NT2/D1 (cell line): Measurements from ENCODE around the gene KDM1B.
"Not testable (repeated sequence)": the region's sequence is repeated elsewhere in the genome, so short reads cannot be mapped to it uniquely, and the experiment has no call there.

Source experiments
- SUZ12 ChIP-seq: IDR thresholded peaks from 2 replicates; pipeline ENCODE4 v1.6.1; 2011; ENCODE audit not compliant: insufficient read length, insufficient read depth; ENCODE audit errors: extremely low read depth
- YY1 ChIP-seq: IDR thresholded peaks from 2 replicates; pipeline ENCODE4 v1.6.1; 2011; ENCODE audit not compliant: insufficient read length, insufficient read depth
- ZNF274 ChIP-seq: IDR thresholded peaks from 2 replicates; pipeline ENCODE4 v1.6.1; 2011; ENCODE audit warnings: mild to moderate bottlenecking, low read depth, low read length

- not testable (repeated sequence) for TF ChIP-seq YY1, ZNF274, SUZ12
Observed at GRCh38 chr6:18231856-18232255, 76.6 kb downstream of the KDM1B start.
